H9 (cell line): ENCODE measurements around the gene C17orf114.

Experiments
- DNase-seq: peaks from one replicate; pipeline ENCODE4 v3.0.0-alpha.2; 2017
- H2AFZ ChIP-seq: one replicate; pipeline ENCODE4 v1.6.1; 2013; ENCODE audit warnings: mild to moderate bottlenecking, low read length, control low read depth, moderate library complexity
- H2AK5ac ChIP-seq: 2 replicates; pipeline ENCODE4 v1.6.1; 2013; ENCODE audit warnings: low read length, control low read depth, mixed read lengths; ENCODE audit not compliant: insufficient read length
- H2BK120ac ChIP-seq: one replicate; pipeline ENCODE4 v1.6.1; 2013; ENCODE audit warnings: low read depth, mild to moderate bottlenecking, low read length, control low read depth, inconsistent platforms; ENCODE audit not compliant: poor library complexity, severe bottlenecking
- H2BK12ac ChIP-seq: 2 replicates; pipeline ENCODE4 v1.6.1; 2013; ENCODE audit warnings: low read length, control low read depth, mixed read lengths, low read depth; ENCODE audit not compliant: insufficient read length
- H2BK15ac ChIP-seq: 2 replicates; pipeline ENCODE4 v1.6.1; 2013; ENCODE audit warnings: low read depth, low read length, control low read depth
- H2BK20ac ChIP-seq: one replicate; pipeline ENCODE4 v1.6.1; 2013; ENCODE audit warnings: low read depth, mild to moderate bottlenecking, low read length, control low read depth, inconsistent platforms; ENCODE audit not compliant: poor library complexity, severe bottlenecking
- H2BK5ac ChIP-seq: 2 replicates; pipeline ENCODE4 v1.6.1; 2013; ENCODE audit warnings: low read length, control low read depth, mixed read lengths; ENCODE audit not compliant: insufficient read length
- H3K14ac ChIP-seq: 2 replicates; pipeline ENCODE4 v1.6.1; 2013; ENCODE audit warnings: low read length, control low read depth; ENCODE audit not compliant: insufficient read depth
- H3K18ac ChIP-seq: 2 replicates; pipeline ENCODE4 v1.6.1; 2013; ENCODE audit warnings: low read depth, mild to moderate bottlenecking, mixed read lengths, low read length, control low read depth; ENCODE audit not compliant: insufficient read length
- H3K23ac ChIP-seq: 2 replicates; pipeline ENCODE4 v1.6.1; 2013; ENCODE audit warnings: low read length, control low read depth, mixed read lengths, low read depth; ENCODE audit not compliant: insufficient read length
- H3K23me2 ChIP-seq: 2 replicates; pipeline ENCODE4 v1.6.1; 2013; ENCODE audit warnings: low read depth, mild to moderate bottlenecking, mixed read lengths, low read length, control low read depth; ENCODE audit not compliant: insufficient read length, poor library complexity, severe bottlenecking
- H3K27ac ChIP-seq: 2 replicates; pipeline ENCODE4 v1.5.1; 2013; ENCODE audit warnings: low read length, control low read depth, mixed read lengths, low read depth; ENCODE audit not compliant: insufficient read length
- H3K27me3 ChIP-seq: 2 replicates; pipeline ENCODE4 v1.6.1; 2013; ENCODE audit warnings: low read length, control low read depth, inconsistent platforms; ENCODE audit not compliant: insufficient read depth
- H3K4ac ChIP-seq: 2 replicates; pipeline ENCODE4 v1.6.1; 2013; ENCODE audit warnings: low read depth, mild to moderate bottlenecking, control low read depth, inconsistent platforms, low read length, moderate library complexity
- H3K4me1 ChIP-seq: 2 replicates; pipeline ENCODE4 v1.6.1; 2013; ENCODE audit warnings: low read length, control low read depth, inconsistent platforms; ENCODE audit not compliant: insufficient read depth
- H3K4me2 ChIP-seq: 2 replicates; pipeline ENCODE4 v1.6.1; 2013; ENCODE audit warnings: low read length, control low read depth, mixed read lengths; ENCODE audit not compliant: insufficient read length, insufficient read depth
- H3K56ac ChIP-seq: 2 replicates; pipeline ENCODE4 v1.6.1; 2013; ENCODE audit warnings: low read depth, mild to moderate bottlenecking, mixed read lengths, low read length, control low read depth; ENCODE audit not compliant: insufficient read length
- H3K79me1 ChIP-seq: 2 replicates; pipeline ENCODE4 v1.6.1; 2013; ENCODE audit warnings: low read depth, mild to moderate bottlenecking, moderate library complexity, low read length, control low read depth, inconsistent platforms; ENCODE audit not compliant: insufficient read depth, poor library complexity, severe bottlenecking
- H3K79me2 ChIP-seq: 2 replicates; pipeline ENCODE4 v1.6.1; 2013; ENCODE audit warnings: low read length, control low read depth, inconsistent platforms; ENCODE audit not compliant: insufficient read depth
- H3K9ac ChIP-seq: 2 replicates; pipeline ENCODE4 v1.6.1; 2013; ENCODE audit warnings: low read length, control low read depth, mixed read lengths; ENCODE audit not compliant: insufficient read length; ENCODE audit errors: extremely low read depth
- H3K9me3 ChIP-seq: one replicate; pipeline ENCODE4 v1.6.1; 2013; ENCODE audit warnings: low read depth, low read length, inconsistent platforms; ENCODE audit not compliant: control insufficient read depth
- H3T11ph ChIP-seq: one replicate; pipeline ENCODE4 v1.6.1; 2013; ENCODE audit warnings: mild to moderate bottlenecking, low read length, control low read depth, inconsistent platforms
- H4K20me1 ChIP-seq: one replicate; pipeline ENCODE4 v1.6.1; 2013; ENCODE audit not compliant: control insufficient read depth, insufficient read length, insufficient read depth
- H4K5ac ChIP-seq: 2 replicates; pipeline ENCODE4 v1.6.1; 2013; ENCODE audit warnings: low read depth, mild to moderate bottlenecking, mixed read lengths, low read length, control low read depth; ENCODE audit not compliant: insufficient read length
- H4K8ac ChIP-seq: replicated peaks from 2 replicates; pipeline ENCODE4 v1.6.1; 2013; ENCODE audit warnings: low read length, control low read depth, mixed read lengths, low read depth; ENCODE audit not compliant: insufficient read length
- H4K91ac ChIP-seq: 2 replicates; pipeline ENCODE4 v1.6.1; 2013; ENCODE audit warnings: low read depth, mild to moderate bottlenecking, moderate library complexity, mixed read lengths, low read length, control low read depth; ENCODE audit not compliant: insufficient read length
- H3K27ac Mint-ChIP-seq, 3 experiments: 2 replicates in 2 of 3; 3 replicates in 1 of 3; pipeline ENCODE4 v1.8.0; 2020 to 2021; ENCODE audit warnings: mixed read lengths in 3 of 3, mild to moderate bottlenecking in 1 of 3, moderate library complexity in 1 of 3
- H3K27me3 Mint-ChIP-seq: 2 replicates; pipeline ENCODE4 v1.8.0; 2021; ENCODE audit warnings: low read depth, mild to moderate bottlenecking, moderate library complexity, mixed read lengths
- H3K36me3 Mint-ChIP-seq, 3 experiments: 2 replicates in 2 of 3; 3 replicates in 1 of 3; pipeline ENCODE4 v1.8.0; 2020 to 2021; ENCODE audit warnings: low read depth in 3 of 3, mixed read lengths in 3 of 3; ENCODE audit not compliant: insufficient read depth in 1 of 3
- H3K4me1 Mint-ChIP-seq, 2 experiments: 2 replicates each; pipeline ENCODE4 v1.8.0; 2020; ENCODE audit warnings: mixed read lengths in 2 of 2
- H3K4me3 Mint-ChIP-seq, 2 experiments: 2 replicates in 1 of 2; 3 replicates in 1 of 2; pipeline ENCODE4 v1.8.0; 2020 to 2021; ENCODE audit warnings: mild to moderate bottlenecking in 2 of 2, mixed read lengths in 2 of 2, moderate library complexity in 1 of 2
- H3K9me3 Mint-ChIP-seq, 2 experiments: 2 replicates in 1 of 2; 3 replicates in 1 of 2; pipeline ENCODE4 v1.8.0; 2020; ENCODE audit warnings: mild to moderate bottlenecking in 2 of 2, mixed read lengths in 2 of 2, moderate library complexity in 1 of 2
- CTCF ChIP-seq: fragments of 200-600 bp; sonication (generic); conservative IDR thresholded peaks from 3 replicates; pipeline ENCODE4 v1.8.0; 2021; ENCODE audit warnings: antibody characterized with exemption, mild to moderate bottlenecking
- WGBS: extraction: QIAGEN DNeasy Blood & Tissue Kit; methylation state at CpG from one replicate; pipeline ENCODE4 v1.1.7; 2013; ENCODE audit warnings: missing lambda C conversion rate, low lambda C conversion rate, mixed read lengths; ENCODE audit not compliant: insufficient read length; ENCODE audit errors: extremely low coverage; 5-methylcytosine and 5-hydroxymethylcytosine counted together

The C17orf114 gene

GRCh38 chr17:4766201-4766600, 35.9 kb downstream of the C17orf114 start:
- H3K4me1 Mint-ChIP-seq: no peaks in the 10 kb centered on the region
- Histone ChIP-seq H2AFZ (no peak overlapping the region), H3K56ac (no peak overlapping the region), H4K5ac (no peak overlapping the region), H4K91ac (no peak overlapping the region), H3K27ac (no peak overlapping the region), H3K14ac (no peak overlapping the region), H3K23ac (no peak overlapping the region), H3K23me2 (no peaks in the 10 kb centered on the region), H4K20me1 (no peaks in the 10 kb centered on the region), H2BK20ac (no peak overlapping the region), H4K8ac (no peak overlapping the region), H3K9ac (no peak overlapping the region), H3K79me1 (no peaks in the 10 kb centered on the region), H3K27me3 (no peaks in the 10 kb centered on the region), H2AK5ac (no peak overlapping the region), H3K79me2 (no peaks in the 10 kb centered on the region), H3T11ph (no peak overlapping the region), H2BK5ac (no peak overlapping the region), H2BK120ac (no peak overlapping the region), H2BK12ac (no peak overlapping the region), H3K4ac (no peak overlapping the region), H3K4me1 (no peaks in the 10 kb centered on the region), H3K18ac (no peak overlapping the region), H2BK15ac (no peak overlapping the region), H3K4me2 (no peak overlapping the region), H3K9me3 (no peaks in the 10 kb centered on the region)
- TF ChIP-seq CTCF: no peak
- WGBS: no CpG with 5 or more reads among the region's 3 CpGs
- H3K9me3 Mint-ChIP-seq: no peaks in the 10 kb centered on the region
- H3K4me3 Mint-ChIP-seq: no peak overlapping the region
- peaks cover 5% of the 10 kb centered on the region for H3K27me3 Mint-ChIP-seq
- H3K36me3 Mint-ChIP-seq: no peaks in the 10 kb centered on the region
- no peak overlapping the region for H3K27ac Mint-ChIP-seq
- no peak for DNase-seq
